ENCODE measurements around the gene OR5C1. TPM values are rescaled to one million over a fixed set of nuclear protein-coding genes. Genes with fewer than 3 reads are reported as not detected.

The OR5C1 gene
- total and polyA plus RNA-seq, 7 donors: not detected

GRCh38 chr9:122777935-122778627 is 10.7 kb upstream of the OR5C1 start:
- Histone ChIP-seq H3K9me3 (peaks cover 4% of the 10 kb centered on the region), H3K27ac (no peak overlapping the region), H3K27me3 (ENCODE audit: insufficient read depth in 3 of 3, low read length in 2 of 3) (no peaks in the 10 kb centered on the region), H3K4me3 (no peak overlapping the region), H3K36me3 (ENCODE audit: insufficient read depth in 1 of 2, low read depth in 1 of 2) (no peaks in the 10 kb centered on the region), H3K4me1 (no peaks in the 10 kb centered on the region)
- no peak for TF ChIP-seq CTCF (IDR thresholded peaks at IDR 0.05)
- no peak for DNase-seq
- intact Hi-C loops (cut with DNase I): no loop called here
- peak in 1 of 4 donors; percentile 60 for ATAC-seq
- 45 to 60% (median 49%) methylated on average over 3 of the region's 3 CpGs for WGBS, 3 donors

- TF ChIP-seq CTCF (IDR thresholded peaks at IDR 0.05): no peak
- no peaks in the 10 kb centered on the region for H3K36me3 ChIP-seq (ENCODE audit: insufficient read depth in 1 of 2, low read depth in 1 of 2)
- no peak for DNase-seq
- H3K4me3 ChIP-seq: no peak overlapping the region
- H3K27ac ChIP-seq: no peak overlapping the region
- no peaks in the 10 kb centered on the region for H3K9me3 ChIP-seq
- 68 to 72% (median 69%) methylated on average over 3 of the region's 3 CpGs for WGBS, 3 donors
- H3K27me3 ChIP-seq (ENCODE audit: insufficient read depth in 3 of 3, low read length in 2 of 3): no peaks in the 10 kb centered on the region
- no peaks in the 10 kb centered on the region for H3K4me1 ChIP-seq
- no peak for ATAC-seq
- intact Hi-C loops (cut with DNase I): no loop called here
Measured at GRCh38 chr9:122779181-122779580, 9.6 kb upstream of the OR5C1 start.

GRCh38 chr9:122780026-122780425 is 8.7 kb upstream of the OR5C1 start:
- H3K27ac ChIP-seq: no peak overlapping the region
- no peaks in the 10 kb centered on the region for H3K4me1 ChIP-seq
- no peak for ATAC-seq
- intact Hi-C loops (cut with DNase I): no loop called here
- H3K4me3 ChIP-seq: no peak overlapping the region
- no peaks in the 10 kb centered on the region for H3K36me3 ChIP-seq (ENCODE audit: insufficient read depth in 1 of 2, low read depth in 1 of 2)
- no peaks in the 10 kb centered on the region for H3K27me3 ChIP-seq (ENCODE audit: insufficient read depth in 3 of 3, low read length in 2 of 3)
- H3K9me3 ChIP-seq: no peaks in the 10 kb centered on the region
- DNase-seq: no peak
- WGBS, 3 donors: 61 to 68% (median 62%) methylated on average over 4 of the region's 4 CpGs
- TF ChIP-seq CTCF (IDR thresholded peaks at IDR 0.05): no peak

GRCh38 chr9:122781671-122782070 is 7.1 kb upstream of the OR5C1 start:
- Histone ChIP-seq H3K9me3 (no peaks in the 10 kb centered on the region), H3K4me3 (no peak overlapping the region), H3K27me3 (ENCODE audit: insufficient read depth in 3 of 3, low read length in 2 of 3) (no peaks in the 10 kb centered on the region), H3K36me3 (ENCODE audit: insufficient read depth in 1 of 2, low read depth in 1 of 2) (no peaks in the 10 kb centered on the region), H3K4me1 (no peaks in the 10 kb centered on the region), H3K27ac (no peak overlapping the region)
- TF ChIP-seq CTCF (IDR thresholded peaks at IDR 0.05): no peak
- 61 to 66% (median 61%) methylated on average over 3 of the region's 3 CpGs for WGBS, 3 donors
- intact Hi-C loops (cut with DNase I): no loop called here
- DNase-seq (no peak), ATAC-seq (no peak)

- no peaks in the 10 kb centered on the region for H3K27me3 ChIP-seq (ENCODE audit: insufficient read depth in 3 of 3, low read length in 2 of 3)
- no peak for TF ChIP-seq CTCF (IDR thresholded peaks at IDR 0.05)
- intact Hi-C loops (cut with DNase I): no loop called here
- no peaks in the 10 kb centered on the region for H3K9me3 ChIP-seq
- no peak overlapping the region for H3K4me3 ChIP-seq
- ATAC-seq: no peak
- no peaks in the 10 kb centered on the region for H3K36me3 ChIP-seq (ENCODE audit: insufficient read depth in 1 of 2, low read depth in 1 of 2)
- no peak for DNase-seq
- H3K4me1 ChIP-seq: no peaks in the 10 kb centered on the region
- H3K27ac ChIP-seq: no peak overlapping the region
Measured at GRCh38 chr9:122785269-122785668, 3.5 kb upstream of the OR5C1 start.
